WTC11 (cell line): ENCODE results near the gene CLEC9A. TPM values are rescaled to one million over a fixed set of nuclear protein-coding genes. Genes with fewer than 3 reads are reported as not detected.

Experiments
- ATAC-seq: fragments of 200-7000 bp; cut with Tn5 transposase; 2 replicates; pipeline ENCODE4 v1.10.0; 2021; ENCODE audit warnings: mild to moderate bottlenecking, moderate library complexity
- CTCF ChIA-PET: fragments of 300-600 bp; sonication (Branson Sonifier 250); formaldehyde crosslinking; loops from one replicate; lab custom pipeline; 2021; ENCODE audit warnings: antibody characterized with exemption; lab: Charles Lee
- POLR2A ChIA-PET: fragments of 350-600 bp; sonication (Branson Sonifier 250); formaldehyde crosslinking; loops from one replicate; lab custom pipeline; 2021; ENCODE audit warnings: antibody characterized with exemption; lab: Charles Lee
- DNase-seq: peaks from one replicate; pipeline ENCODE4 v3.0.0; 2021; ENCODE audit warnings: low spot score
- H3K27ac Mint-ChIP-seq: 2 replicates; pipeline ENCODE4 v1.8.0; 2021; ENCODE audit warnings: mixed read lengths
- H3K27me3 Mint-ChIP-seq: 2 replicates; pipeline ENCODE4 v1.8.0; 2021; ENCODE audit warnings: low read depth, mild to moderate bottlenecking, moderate library complexity, mixed read lengths
- H3K36me3 Mint-ChIP-seq: 2 replicates; pipeline ENCODE4 v1.8.0; 2021; ENCODE audit warnings: mixed read lengths
- H3K4me1 Mint-ChIP-seq: 2 replicates; pipeline ENCODE4 v1.8.0; 2022; ENCODE audit warnings: mixed read lengths
- H3K4me3 Mint-ChIP-seq: 2 replicates; pipeline ENCODE4 v1.8.0; 2021; ENCODE audit warnings: mild to moderate bottlenecking, moderate library complexity, mixed read lengths
- H3K9me3 Mint-ChIP-seq: 2 replicates; pipeline ENCODE4 v1.8.0; 2021; ENCODE audit warnings: mixed read lengths
- E2F5 ChIP-seq: sonication (generic); formaldehyde crosslinking; IDR thresholded peaks from 2 replicates; pipeline ENCODE4 v1.8.1; 2022; ENCODE audit warnings: mild to moderate bottlenecking, moderate library complexity, missing genetic modification reagents
- FOXP1 ChIP-seq: sonication (generic); formaldehyde crosslinking; IDR thresholded peaks from 2 replicates; pipeline ENCODE4 v1.8.0; 2022; ENCODE audit warnings: missing genetic modification reagents, mild to moderate bottlenecking, moderate library complexity, borderline replicate concordance
- GABPB1 ChIP-seq: sonication (generic); formaldehyde crosslinking; IDR thresholded peaks from 2 replicates; pipeline ENCODE4 v1.8.1; 2023; ENCODE audit warnings: mild to moderate bottlenecking, missing genetic modification reagents
- IRF2 ChIP-seq: sonication (generic); formaldehyde crosslinking; IDR thresholded peaks from 2 replicates; pipeline ENCODE4 v1.8.0; 2022; ENCODE audit warnings: low read depth, missing genetic modification reagents, borderline replicate concordance
- JUN ChIP-seq: sonication (generic); formaldehyde crosslinking; IDR thresholded peaks from 2 replicates; pipeline ENCODE4 v1.8.0; 2023; ENCODE audit warnings: mild to moderate bottlenecking, missing genetic modification reagents
- KAT7 ChIP-seq: sonication (generic); formaldehyde crosslinking; IDR thresholded peaks from 2 replicates; pipeline ENCODE4 v1.8.1; 2023; ENCODE audit warnings: missing genetic modification reagents, mild to moderate bottlenecking, borderline replicate concordance
- MYBL2 ChIP-seq: sonication (generic); formaldehyde crosslinking; IDR thresholded peaks from 2 replicates; pipeline ENCODE4 v1.8.1; 2023; ENCODE audit warnings: mild to moderate bottlenecking, moderate library complexity, missing genetic modification reagents
- NFATC4 ChIP-seq: fragments of 250-450 bp; sonication (Bioruptor Pico); IDR thresholded peaks from 2 replicates; pipeline ENCODE4 v1.9.0; 2021; ENCODE audit warnings: mild to moderate bottlenecking
- NFE2L1 ChIP-seq: sonication (generic); formaldehyde crosslinking; IDR thresholded peaks from 2 replicates; pipeline ENCODE4 v1.8.1; 2023; ENCODE audit warnings: missing genetic modification reagents
- NR1H2 ChIP-seq: sonication (generic); formaldehyde crosslinking; IDR thresholded peaks from 2 replicates; pipeline ENCODE4 v1.9.0; 2021; ENCODE audit warnings: mild to moderate bottlenecking, moderate library complexity, missing genetic modification reagents
- RORB ChIP-seq: fragments of 250-450 bp; sonication (Bioruptor Pico); IDR thresholded peaks from 2 replicates; pipeline ENCODE4 v1.9.0; 2021; ENCODE audit warnings: mild to moderate bottlenecking
- SOX15 ChIP-seq: fragments of 250-450 bp; sonication (Bioruptor Pico); IDR thresholded peaks from 2 replicates; pipeline ENCODE4 v1.9.0; 2021; ENCODE audit warnings: mild to moderate bottlenecking
- TCF7 ChIP-seq: sonication (generic); formaldehyde crosslinking; IDR thresholded peaks from 2 replicates; pipeline ENCODE4 v1.8.0; 2022; ENCODE audit warnings: mild to moderate bottlenecking, low read depth, missing genetic modification reagents, moderate library complexity
- USF1 ChIP-seq: sonication (generic); formaldehyde crosslinking; IDR thresholded peaks from 2 replicates; pipeline ENCODE4 v1.8.0; 2022; ENCODE audit warnings: mild to moderate bottlenecking, missing genetic modification reagents
- ZMAT4 ChIP-seq: fragments of 250-450 bp; sonication (Bioruptor Pico); IDR thresholded peaks from 2 replicates; pipeline ENCODE4 v1.9.0; 2021; ENCODE audit warnings: mild to moderate bottlenecking
- ZNF121 ChIP-seq: sonication (generic); formaldehyde crosslinking; IDR thresholded peaks from 2 replicates; pipeline ENCODE4 v1.8.0; 2023; ENCODE audit warnings: missing genetic modification reagents
- ZNF138 ChIP-seq: sonication (generic); formaldehyde crosslinking; conservative IDR thresholded peaks from 2 replicates; pipeline ENCODE4 v1.8.1; 2022; ENCODE audit warnings: mild to moderate bottlenecking, moderate library complexity, missing genetic modification reagents
- ZNF281 ChIP-seq: sonication (generic); formaldehyde crosslinking; IDR thresholded peaks from 2 replicates; pipeline ENCODE4 v1.8.0; 2023; ENCODE audit warnings: mild to moderate bottlenecking, missing genetic modification reagents
- total RNA-seq: library from RNA; stranded (reverse); gene quantifications from 3 replicates; pipeline ENCODE4 v1.2.3, GENCODE V29; 2021
- TF ChIP-seq, protein P1 (sequence below): sonication (generic); formaldehyde crosslinking; IDR thresholded peaks from 2 replicates; pipeline ENCODE4 v1.8.1; 2023; ENCODE audit warnings: mild to moderate bottlenecking, missing genetic modification reagents, moderate library complexity
- TF ChIP-seq, protein P2 (sequence below): fragments of 250-450 bp; sonication (Bioruptor Pico); IDR thresholded peaks from 2 replicates; pipeline ENCODE4 v1.9.0; 2021; ENCODE audit warnings: moderate library complexity, mild to moderate bottlenecking, inconsistent platforms, borderline replicate concordance
- TF ChIP-seq, protein P3 (sequence below): sonication (generic); formaldehyde crosslinking; IDR thresholded peaks from 2 replicates; pipeline ENCODE4 v1.8.0; 2022; ENCODE audit warnings: mild to moderate bottlenecking, missing genetic modification reagents

The CLEC9A gene
- total RNA-seq, 1 experiment from 2014 or later: not detected

- DNase-seq (no peak), ATAC-seq (no peak)
- H3K27me3 Mint-ChIP-seq: 0 out of 2 replicates have a peak, but pooled peaks cover 4% of the 10 kb centered on the region
- TF ChIP-seq NFE2L1 (CRISPR knock-in tag): no peak
- no peak for TF ChIP-seq SOX15 (CRISPR knock-in tag)
- TF ChIP-seq, protein P1, sequence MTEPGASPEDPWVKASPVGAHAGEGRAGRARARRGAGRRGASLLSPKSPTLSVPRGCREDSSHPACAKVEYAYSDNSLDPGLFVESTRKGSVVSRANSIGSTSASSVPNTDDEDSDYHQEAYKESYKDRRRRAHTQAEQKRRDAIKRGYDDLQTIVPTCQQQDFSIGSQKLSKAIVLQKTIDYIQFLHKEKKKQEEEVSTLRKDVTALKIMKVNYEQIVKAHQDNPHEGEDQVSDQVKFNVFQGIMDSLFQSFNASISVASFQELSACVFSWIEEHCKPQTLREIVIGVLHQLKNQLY (CRISPR knock-in tag): no peak
- no peak for TF ChIP-seq JUN (CRISPR knock-in tag)
- TF ChIP-seq FOXP1 (CRISPR knock-in tag): no peak
- TF ChIP-seq, protein P2, sequence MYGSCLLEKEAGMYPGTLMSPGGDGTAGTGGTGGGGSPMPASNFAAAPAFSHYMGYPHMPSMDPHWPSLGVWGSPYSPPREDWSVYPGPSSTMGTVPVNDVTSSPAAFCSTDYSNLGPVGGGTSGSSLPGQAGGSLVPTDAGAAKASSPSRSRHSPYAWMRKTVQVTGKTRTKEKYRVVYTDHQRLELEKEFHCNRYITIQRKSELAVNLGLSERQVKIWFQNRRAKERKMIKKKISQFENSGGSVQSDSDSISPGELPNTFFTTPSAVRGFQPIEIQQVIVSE: no peak
- ChIA-PET CTCF (no interaction called here), POLR2A (no interaction called here)
- H3K36me3 Mint-ChIP-seq: peaks cover 5% of the 10 kb centered on the region; the same call in 1 of the 2 replicates
- H3K4me1 Mint-ChIP-seq: peaks cover 12% of the 10 kb centered on the region
- H3K27ac Mint-ChIP-seq: no peak overlapping the region
- no peak overlapping the region for H3K4me3 Mint-ChIP-seq
- H3K9me3 Mint-ChIP-seq: peaks cover 15% of the 10 kb centered on the region
These were observed 71.8 kb downstream of the CLEC9A start for GRCh38 chr12:10102322-10102721.

DNA sequence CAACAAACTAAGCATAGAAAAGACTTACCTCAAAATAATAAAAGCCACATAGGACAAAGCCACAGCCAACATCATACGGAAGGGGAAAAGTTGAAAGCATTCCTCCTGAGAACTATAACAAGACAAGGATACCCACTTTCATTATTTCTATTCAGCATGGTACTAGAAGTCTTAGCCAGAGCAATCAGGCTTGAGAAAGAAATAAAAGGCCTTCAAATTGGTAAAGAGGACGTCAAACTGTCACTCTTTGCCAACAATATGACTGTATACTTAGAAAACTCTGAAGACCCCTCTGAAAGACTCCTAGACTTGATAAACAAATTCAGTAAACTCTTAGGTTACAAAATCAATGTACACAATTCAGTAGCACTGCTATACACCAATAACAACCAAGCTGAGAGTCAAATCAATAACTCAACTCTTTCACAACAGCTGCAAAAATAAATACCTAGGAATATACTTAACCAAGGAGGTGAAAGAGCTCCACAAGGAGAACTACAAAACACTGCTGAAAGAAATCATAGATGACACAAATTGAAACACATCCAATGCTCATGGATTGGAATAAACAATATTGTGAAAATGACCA is 79.9 kb downstream of the CLEC9A start:
- H3K36me3 Mint-ChIP-seq: peaks cover 3% of the 10 kb centered on the region; the same call in 1 of the 2 replicates
- H3K27me3 Mint-ChIP-seq: no peaks in the 10 kb centered on the region
- CTCF ChIA-PET: no interaction called here
- H3K4me3 Mint-ChIP-seq: no peak overlapping the region
- no peaks in the 10 kb centered on the region for H3K4me1 Mint-ChIP-seq
- POLR2A ChIA-PET: no interaction called here
- TF ChIP-seq GABPB1 (CRISPR knock-in tag) (no peak), MYBL2 (CRISPR knock-in tag) (no peak), TCF7 (no peak), NFATC4 (CRISPR knock-in tag) (no peak), KAT7 (CRISPR knock-in tag) (no peak), ZNF281 (CRISPR knock-in tag) (no peak), ZMAT4 (CRISPR knock-in tag) (no peak), ZNF138 (CRISPR knock-in tag) (no peak)
- TF ChIP-seq, protein P3, sequence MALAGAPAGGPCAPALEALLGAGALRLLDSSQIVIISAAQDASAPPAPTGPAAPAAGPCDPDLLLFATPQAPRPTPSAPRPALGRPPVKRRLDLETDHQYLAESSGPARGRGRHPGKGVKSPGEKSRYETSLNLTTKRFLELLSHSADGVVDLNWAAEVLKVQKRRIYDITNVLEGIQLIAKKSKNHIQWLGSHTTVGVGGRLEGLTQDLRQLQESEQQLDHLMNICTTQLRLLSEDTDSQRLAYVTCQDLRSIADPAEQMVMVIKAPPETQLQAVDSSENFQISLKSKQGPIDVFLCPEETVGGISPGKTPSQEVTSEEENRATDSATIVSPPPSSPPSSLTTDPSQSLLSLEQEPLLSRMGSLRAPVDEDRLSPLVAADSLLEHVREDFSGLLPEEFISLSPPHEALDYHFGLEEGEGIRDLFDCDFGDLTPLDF (CRISPR knock-in tag): no peak
- ATAC-seq: no peak
- DNase-seq: no peak
- H3K27ac Mint-ChIP-seq: no peak overlapping the region
- peaks cover 21% of the 10 kb centered on the region for H3K9me3 Mint-ChIP-seq

- ATAC-seq (no peak), DNase-seq (no peak)
- peaks cover 3% of the 10 kb centered on the region; the same call in 1 of the 2 replicates for H3K36me3 Mint-ChIP-seq
- no peaks in the 10 kb centered on the region for H3K4me1 Mint-ChIP-seq
- H3K27ac Mint-ChIP-seq: no peak overlapping the region
- H3K4me3 Mint-ChIP-seq: no peak overlapping the region
- CTCF ChIA-PET: no interaction called here
- peaks cover 21% of the 10 kb centered on the region for H3K9me3 Mint-ChIP-seq
- TF ChIP-seq, protein P1 (CRISPR knock-in tag): no peak
- TF ChIP-seq ZNF121 (CRISPR knock-in tag) (no peak), NFE2L1 (CRISPR knock-in tag) (no peak), IRF2 (no peak), NR1H2 (CRISPR knock-in tag) (no peak), E2F5 (CRISPR knock-in tag) (no peak), RORB (CRISPR knock-in tag) (no peak), USF1 (CRISPR knock-in tag) (no peak)
- POLR2A ChIA-PET: interaction anchor here (0.6 kb wide), 1 partner anchor 98 kb away, joined by 3 read pairs; no protein-coding TSS in a partner anchor
- H3K27me3 Mint-ChIP-seq: no peaks in the 10 kb centered on the region
These were observed 81.0 kb downstream of the CLEC9A start for GRCh38 chr12:10111451-10111850.
